Fibroblast of skin of right quadriceps (primary cell): ENCODE data around the gene TRA2A.
"Not testable (repeated sequence)": the region's sequence is repeated elsewhere in the genome, so short reads cannot be mapped to it uniquely, and the experiment has no call there.

Source experiments
- DNase-seq: peaks from one replicate; pipeline ENCODE4 v3.0.0-alpha.2; 2013

Gene TRA2A

DNA sequence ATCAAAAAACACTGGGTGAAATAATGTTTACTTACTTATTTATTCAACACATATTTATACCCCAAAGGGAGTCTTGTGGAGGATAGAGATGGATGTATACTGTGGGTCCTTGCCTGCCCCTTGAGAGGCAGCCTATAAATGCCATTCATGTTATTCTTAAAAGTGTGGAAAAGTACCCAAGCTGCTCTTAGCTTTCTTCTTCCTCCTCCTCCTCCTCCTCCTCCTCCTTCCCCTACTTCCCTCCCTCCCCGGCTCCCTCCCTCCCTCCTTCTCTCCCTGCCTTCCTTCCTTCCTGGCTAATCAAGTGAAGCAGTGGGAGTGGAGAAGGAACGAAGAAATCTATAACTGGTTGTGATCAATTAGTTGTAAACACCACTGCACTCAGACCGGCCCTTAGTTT is 40.3 kb downstream of the TRA2A start:
- DNase-seq = peak; percentile 7

DNA sequence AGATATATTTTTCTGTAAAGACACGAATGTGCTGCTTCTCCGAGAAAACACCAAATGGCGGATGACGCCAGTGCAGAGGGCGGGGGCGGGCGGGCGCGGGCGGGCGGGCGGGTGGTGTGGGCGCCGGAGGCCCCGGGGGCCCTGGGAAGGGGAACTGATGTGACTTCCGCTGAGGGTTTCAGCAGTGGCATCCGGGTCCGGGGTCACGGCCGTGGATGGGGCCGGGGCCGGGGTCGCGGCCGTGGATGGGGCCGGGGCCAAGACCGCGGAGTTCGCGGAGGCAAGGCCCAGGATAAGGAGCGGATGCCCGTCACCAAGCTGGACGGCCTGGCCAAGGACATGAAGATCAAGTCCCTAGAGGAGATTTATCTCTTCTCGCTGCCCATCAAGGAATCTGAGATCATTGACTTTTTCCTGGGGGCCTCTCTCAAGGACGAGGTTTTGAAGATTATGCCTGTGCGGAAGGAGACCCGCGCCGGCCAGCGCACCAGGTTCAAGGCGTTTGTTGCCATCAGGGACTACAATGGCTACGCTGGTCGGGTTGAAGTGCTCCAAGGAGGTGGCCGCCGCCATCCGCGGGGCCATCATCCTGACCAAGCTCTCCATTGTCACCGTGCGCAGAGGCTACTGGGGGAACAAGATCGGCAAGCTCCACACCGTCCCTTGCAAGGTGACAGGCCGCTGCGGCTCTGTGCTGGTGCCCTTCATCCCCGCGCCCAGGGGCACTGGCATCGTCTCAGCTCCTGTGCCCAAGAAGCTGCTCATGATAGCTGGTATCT is 41.2 kb downstream of the TRA2A start:
- DNase-seq = peak; percentile 39

DNA sequence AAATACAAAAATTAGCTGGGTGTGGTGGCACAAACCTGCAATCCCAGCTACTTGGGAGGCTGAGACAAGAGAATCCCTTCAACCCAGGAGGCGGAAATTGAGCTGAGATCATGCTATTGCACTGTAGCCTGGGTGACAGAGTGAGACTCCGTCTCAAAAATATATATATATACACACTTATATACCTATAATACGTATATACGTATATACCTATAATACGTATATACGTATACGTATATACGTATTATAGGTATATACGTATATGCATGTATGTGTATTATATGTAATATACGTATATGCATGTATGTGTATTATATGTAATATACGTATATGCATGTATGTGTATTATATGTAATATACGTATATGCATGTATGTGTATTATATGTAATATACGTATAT is 43.1 kb downstream of the TRA2A start:
- DNase-seq = not testable (repeated sequence)

DNA sequence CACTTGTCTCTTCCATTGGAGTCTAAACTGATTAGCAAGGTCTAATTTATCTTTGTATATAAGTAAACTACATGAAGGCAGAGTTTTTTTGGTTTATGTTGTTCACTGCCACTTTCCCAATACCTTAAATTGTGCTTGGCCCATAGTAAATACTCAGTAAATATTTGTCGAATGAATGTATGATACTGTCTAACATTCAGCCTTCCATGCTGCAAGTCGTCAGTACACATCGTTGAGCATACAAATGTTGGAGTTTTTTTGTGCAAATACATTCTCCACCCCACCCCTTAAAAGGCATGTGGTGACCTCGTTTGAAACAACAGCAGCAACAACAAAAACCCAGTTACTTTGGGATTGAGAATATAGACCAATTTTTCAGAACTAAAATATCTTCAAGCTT is 44.1 kb downstream of the TRA2A start:
- DNase-seq = no peak

DNA sequence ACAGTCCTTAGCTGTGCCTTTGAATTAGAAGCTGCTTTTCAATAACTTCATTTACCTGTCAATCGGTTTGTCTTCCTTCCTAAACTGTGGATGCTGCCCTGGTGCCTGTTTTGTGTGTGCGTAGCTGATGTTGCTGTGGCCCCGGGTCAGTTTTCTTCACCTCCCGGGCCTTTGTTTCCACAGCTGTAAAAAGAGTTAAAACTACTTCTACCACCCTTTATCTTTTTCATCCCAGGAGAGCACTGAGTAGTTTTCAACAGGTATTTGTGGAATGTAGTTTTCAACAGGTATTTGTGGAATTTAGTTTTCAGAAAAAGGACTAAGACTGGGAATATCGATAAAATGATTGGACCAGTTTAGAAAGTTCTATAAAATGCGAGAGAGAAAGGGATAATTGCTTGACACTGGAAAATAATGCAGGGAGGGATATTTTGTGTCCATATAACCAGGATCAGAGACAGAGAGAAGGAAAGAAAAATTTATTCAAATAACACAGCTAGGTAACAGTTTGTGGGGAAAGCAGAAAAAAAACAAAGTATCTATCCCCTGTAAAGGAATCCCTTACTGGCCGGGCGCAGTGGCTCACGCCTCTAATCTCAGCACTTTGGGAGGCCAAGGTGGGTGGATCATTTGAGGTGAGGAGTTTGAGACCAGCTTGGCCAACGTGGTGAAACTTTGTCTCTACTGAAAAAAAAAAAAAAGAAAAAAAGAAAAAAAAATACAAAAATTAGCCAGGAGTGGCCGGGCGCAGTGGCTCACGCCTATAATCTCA is 45.6 kb downstream of the TRA2A start:
- no peak for DNase-seq

DNA sequence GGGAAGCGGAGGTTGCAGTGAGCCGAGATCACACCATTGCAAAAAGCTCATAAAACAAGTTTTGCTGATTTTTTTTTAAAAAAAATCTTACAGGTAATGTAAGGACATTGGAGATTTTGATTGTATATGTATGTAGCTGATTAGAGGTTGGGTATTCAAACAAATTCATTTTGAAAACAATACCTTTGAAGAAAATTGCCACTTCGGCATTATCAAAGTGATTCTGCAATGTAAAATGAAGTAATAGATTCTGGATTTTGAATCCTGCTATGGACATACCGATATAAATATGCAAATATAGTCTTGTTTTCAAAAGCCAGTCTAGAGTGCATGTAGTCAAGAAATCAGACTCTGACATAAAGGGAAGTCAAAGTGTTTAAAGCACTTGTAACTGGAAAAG is 49.1 kb downstream of the TRA2A start:
- no peak for DNase-seq

DNA sequence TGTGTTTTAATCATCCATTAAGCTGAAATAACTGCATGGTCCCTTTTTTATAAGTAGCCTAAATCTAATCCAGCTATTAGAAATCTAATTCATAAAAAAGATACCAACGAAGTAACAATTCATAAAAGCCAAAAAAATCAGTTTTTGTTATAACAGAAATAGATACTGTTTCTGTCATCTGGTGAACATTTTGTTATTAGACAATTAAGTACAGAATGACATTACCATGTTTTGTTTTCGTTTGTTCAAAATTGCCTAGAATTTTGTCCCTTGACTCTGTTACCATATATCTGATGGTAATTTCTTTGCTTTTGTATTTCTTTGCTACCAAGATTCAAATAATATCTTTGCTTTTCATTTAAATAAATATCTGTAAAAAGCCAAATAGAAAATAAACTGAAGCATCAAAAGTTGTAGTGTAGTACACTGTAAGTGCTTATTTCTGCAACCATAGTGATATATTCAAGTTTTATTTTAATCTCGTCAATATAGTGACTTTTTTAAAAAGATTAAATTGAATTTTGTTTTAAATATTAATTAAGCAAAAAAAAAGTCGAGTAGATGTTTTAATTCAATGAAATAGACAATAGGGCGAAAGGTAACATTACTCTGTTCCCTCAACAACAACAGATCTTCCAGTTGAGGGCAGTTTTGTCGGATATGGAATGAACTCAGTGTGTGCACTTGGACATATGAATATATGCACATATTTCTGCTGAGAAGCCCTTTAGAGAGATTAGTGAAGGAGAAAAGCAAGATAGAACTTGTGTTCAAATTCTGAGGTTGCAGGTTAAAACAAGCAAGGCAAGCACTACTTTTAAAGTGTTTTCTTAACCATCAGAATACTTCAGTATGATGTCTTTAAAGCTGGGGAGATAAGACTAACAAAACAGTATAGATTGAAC is 53.6 kb downstream of the TRA2A start:
- no peak for DNase-seq

DNA sequence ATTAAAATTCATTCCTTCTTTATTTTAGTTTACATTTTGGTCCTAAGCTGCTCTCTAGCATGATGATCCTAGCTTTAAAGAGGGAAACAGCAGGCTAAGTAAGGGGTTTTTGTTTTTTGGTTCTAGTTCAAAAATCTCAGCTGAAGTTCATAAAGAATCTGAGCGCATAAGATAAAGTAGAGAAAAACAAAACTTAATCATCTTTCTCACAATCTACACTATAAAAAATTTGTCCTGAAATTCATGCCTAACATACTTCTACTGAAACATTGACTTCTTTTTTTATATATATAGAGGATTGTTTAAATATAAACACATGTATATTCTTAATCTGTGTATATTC is 54.7 kb downstream of the TRA2A start:
- no peak for DNase-seq

DNA sequence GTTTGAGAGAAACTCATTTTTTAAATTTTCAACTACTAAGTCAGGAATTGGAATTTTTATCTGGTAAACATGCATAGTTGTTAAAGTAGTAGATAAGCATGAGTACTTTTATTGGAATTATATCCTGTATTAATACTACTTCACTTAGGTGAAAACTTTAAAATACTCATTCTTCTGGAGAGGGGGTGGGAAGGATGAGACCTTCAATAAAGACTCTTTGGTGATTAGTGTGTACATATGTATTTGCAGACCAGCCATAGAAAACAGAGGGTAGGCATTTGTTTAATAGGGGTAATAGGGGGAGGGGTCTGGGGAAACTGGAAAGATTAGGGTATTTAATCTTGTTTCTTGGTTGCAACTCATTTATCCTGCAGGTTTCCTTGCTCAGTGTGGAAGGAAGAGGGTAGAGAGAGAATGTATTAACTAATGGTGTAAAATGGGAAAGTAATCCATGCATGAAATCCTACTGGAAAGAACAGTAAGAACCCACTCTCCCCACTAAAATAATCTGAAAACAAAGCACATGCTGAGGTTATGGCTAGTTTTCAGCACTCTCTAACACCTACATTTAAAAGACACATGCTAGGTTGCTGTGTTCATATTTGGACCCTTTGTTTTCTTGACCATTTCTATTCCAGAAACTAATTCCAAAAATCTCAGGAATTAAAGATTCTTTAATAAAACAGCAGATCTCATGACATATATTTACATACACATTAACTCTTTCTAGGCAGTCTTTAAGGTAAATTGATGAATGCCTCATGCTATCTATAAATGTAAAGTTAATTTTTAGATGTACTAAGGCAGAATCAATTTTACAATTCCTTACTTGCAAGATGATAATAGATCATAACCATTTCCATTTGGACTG is 55.3 kb downstream of the TRA2A start:
- DNase-seq = no peak

DNA sequence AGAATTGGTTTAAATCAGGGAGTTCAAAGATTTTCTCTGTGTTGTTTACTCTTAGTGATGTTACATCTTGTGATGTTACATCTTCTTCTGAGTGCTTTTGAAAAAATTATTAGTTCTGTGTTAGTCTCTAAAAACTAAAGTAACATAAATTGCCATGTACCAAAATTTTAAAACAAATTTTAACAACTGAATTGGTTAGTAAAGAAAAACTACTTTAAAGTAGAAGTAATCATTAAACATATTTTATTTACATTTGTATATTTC is 56.3 kb downstream of the TRA2A start:
- DNase-seq = no peak

DNA sequence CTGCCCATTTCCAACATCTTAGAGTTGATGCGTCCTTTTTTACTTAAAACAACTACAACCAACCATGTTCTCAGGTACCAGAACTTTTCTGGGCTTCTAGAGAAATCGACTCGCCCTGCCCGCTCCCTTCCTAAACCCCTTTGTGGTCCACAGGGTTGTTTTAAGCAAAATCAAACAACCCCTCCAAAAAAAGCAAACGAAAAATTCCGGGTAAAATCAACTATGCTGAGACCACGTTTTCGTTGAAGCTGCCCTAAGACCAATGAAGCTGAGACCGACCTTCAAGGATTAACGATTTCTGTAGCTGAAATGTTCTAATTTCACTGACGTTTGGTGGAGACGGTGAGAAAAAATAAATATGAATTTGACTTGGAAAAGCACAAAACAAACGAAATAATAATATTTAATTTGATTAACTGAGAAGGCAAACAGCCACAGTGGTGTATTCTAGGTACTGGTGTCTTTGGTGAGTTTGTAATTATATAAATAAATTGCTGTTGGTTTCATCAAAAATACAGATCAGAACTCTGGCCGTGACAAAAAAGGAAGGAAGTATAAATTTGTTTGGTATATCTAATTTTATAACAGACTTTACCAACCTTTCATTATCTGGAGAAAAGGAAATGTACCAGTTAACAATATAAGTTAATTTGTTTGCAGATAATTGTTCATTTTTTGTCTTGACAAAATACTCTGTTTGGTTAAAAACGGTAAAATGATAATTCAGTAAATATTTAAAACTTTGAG is 56.8 kb downstream of the TRA2A start:
- no peak for DNase-seq

DNA sequence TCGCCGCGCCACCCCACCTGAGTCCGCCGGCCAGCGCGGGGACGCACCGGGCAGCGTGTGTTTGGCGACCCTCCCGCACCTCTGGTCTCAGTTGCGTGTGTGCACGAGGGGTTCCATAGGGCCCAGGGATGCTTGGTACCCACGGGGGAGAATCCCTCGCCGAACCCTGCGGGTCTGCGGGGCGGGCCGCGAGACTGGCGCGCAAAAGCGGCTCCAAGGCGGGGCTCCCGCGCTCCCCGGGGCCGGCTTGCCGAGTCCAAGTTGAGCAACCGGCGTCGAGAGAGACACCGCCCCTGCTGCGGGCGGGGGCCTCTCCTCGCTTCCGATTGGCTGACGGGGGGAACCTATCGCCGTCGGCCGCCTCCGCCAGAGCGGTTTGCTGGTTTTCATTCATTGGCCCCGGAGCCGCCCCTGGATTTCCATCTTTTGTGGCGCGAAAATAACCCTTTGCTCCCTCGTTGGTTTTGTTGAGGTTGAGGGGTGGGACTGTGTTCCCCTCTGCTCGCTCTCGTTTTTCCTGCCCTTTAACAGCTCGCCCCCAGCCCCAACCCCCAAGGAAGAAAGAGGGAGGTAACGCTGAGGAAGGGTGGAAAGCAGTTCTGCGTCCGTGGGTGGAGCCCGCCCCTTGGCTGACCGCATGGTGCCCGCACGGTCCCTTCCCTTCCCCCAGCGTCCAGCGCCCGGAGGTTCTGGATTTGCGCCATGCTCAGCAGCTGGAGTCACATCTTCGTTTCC is 57.5 kb downstream of the TRA2A start:
- DNase-seq = peak; percentile 97

DNA sequence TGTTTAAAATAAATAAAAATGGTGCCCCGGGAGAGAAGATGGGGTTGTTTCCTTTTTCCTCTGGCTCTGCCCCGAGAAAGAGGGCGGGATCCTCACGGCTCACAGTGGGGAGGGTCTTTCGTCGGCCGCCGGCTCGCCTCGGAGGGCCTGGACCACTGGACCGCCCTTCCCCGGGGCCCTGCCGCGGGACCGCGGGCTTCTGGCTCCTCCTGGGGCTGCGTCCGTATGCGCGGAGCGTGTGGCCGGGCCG is 58.0 kb downstream of the TRA2A start:
- DNase-seq = no peak

DNA sequence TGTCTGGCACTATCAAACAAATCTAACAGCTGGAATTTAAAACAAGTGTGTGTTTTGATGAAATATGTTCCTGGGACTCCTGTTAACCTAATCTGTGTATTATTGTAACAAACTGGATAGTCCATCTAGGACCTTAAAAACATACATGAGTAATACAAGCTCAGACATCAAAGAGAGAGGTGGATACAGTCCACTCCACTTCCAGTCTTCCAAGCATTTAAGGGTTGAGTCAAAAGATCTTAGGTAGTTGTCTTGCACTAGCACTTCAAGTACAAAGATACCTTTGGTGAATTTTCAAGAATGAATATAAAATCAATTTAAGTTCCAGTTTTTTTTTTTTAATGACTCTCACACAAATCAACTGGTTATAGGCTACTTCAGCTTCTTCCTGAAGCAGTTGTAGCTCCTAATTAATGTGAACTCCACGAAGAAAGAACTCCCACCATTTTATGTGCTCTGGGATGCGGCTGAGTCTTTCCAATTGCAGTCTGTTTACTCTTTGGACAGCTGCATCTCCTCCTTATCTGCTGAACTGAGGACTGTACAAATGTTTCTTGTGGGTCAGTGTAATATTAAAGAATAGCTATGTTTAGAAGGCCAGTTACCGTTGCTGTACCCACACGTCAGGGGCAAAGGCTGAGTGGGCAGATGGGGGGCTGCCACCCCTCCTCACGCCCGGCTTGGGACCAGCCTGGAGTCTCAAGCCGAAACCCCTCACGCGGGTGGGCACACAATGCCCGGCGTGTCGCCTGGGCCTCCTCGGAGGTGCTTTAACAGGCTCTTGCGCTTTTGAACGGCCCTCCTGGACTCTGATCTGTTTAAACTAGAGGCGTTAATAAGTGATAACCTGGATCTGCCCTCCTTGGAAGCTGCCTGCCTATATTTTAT is 58.6 kb downstream of the TRA2A start:
- no peak for DNase-seq

DNA sequence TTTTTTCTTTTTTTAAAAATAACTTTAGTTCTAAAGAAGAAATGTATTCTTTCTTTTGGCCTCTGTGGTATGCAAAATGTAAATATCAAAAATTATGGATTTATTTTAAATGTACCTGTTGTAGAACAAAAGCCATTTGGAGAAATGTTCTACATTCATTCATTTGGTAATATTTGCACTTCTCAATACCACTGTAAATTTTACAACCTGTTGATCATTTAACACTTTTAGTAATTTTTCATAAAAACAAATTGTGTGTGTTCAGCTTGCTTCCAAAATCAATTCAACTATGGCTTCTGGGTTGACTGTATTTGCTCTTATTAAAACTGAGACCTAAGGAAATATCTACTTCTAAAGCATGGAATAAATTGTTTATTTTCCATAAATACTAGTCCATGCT is 59.2 kb downstream of the TRA2A start:
- DNase-seq = no peak

DNA sequence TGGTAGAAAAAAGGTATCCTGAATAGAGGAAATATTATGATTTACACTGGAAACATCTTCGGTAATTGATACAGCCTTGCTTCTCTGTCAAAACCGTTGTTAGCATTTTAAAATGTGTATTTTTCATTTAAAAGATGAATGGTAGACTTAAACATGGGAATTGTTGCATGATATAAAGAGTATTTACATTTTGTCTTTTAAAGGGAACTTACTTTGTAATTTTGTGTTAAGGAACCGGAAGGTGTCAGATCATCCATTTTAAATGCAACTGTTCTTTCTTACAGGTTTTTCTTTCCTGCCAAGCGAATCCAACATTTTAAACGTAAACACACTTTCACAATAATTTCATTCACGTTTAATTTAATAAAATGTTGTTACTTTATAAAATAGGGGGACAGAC is 59.7 kb downstream of the TRA2A start:
- DNase-seq = no peak

DNA sequence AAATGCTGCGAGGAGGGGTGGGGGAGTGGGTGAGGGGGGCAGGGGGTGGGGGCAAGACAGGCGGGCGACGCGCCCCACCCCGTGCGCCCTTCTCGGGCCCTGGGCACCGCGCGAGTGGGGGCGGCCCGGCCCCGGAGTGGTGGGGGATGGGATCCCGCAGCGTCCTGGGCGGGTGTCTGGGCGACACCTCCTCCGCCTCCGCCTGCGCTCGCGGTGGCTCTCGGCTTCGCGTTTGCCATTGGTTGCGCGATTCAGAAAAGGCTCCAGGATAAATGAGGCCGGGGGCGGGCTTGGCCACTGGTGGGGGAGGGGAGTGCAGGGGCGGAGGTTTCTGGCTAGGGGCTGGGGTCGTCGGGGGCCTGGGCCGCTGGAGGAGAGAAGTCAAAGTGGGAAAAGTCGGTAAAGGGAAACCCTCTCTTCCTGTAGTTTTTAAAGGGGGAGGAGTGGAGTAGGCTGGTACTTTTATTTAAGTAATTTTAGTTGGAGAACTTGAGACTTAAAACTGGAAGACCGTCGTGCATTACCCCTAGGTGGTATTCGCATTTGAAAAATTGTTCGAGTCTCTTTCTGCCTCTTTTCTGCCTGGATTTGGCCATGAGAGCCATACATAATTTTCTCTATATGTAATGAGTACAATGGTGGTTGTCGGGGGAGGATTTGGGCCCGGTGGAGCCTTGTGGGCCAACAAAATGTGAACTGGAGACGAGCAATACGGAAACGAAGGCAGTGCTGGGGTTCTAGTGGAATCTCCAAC is 60.5 kb downstream of the TRA2A start:
- peak; percentile 82 for DNase-seq

DNA sequence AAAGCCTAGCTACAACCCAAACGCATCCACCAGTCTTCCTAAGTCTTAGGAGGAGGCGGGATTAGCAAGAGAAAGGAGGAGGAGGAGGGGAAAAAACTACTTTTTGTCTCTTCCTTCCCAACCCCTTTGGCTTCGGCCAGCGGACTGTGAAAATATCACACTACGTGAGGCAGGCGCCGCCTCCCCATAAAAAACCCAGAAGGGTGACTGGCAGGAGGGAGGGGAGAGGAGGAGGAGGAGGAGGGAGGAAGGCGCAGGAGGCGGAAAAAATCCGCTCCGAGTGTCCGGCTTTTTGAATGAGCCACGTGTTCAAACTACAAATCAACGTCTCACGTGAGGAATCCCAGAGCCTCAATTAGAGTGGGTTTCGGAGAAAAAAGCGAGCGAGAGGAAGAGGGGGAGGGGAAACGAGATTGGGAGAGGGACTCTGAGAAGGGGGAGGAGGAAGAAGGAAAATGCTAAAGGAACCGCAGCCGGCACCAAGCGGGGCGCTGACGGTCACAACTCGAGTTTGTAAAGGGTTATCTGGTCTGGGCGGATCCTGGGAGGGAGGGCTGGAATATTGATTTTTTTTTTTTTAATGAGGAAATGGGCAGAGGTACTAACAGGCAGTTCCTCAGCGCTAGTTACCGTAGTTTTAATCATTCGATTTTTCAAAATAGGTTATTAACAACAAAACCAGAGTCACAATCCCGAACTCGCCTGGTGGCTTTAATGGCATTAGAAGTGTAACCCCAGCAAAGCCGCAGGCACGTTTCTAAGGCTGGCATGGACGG is 61.3 kb downstream of the TRA2A start, which contains the start of gene IGF2BP3:
IGF2BP3 (minus strand) TSS at position 162 of the 776 bp plus-strand sequence. CDS start 381 bp downstream, outside the sequence.
- peak; percentile 99 for DNase-seq

DNA sequence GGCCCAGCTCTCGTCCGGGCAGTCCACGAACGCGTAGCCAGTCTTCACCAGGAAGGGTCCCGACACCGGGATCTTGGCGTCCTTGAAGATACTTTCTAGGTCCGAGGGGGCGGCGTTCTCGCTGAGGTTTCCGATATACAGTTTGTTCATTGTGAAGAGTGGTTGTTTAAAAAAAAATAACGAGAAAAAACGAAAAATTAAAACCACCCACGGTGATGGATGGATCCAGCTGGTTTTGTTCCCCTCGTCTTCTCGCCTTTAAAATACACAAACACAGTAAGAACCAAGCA is 61.9 kb downstream of the TRA2A start:
- no peak for DNase-seq
